ENCODE measurements around the gene ZNF81.
"Not testable (repeated sequence)": the region's sequence is repeated elsewhere in the genome, so short reads cannot be mapped to it uniquely, and the experiment has no call there.

ZNF81 gene

GRCh38 chrX:47931970-47932369, 95.3 kb downstream of the ZNF81 start:
- DNase-seq (ENCODE audit: low read depth in 2 of 3, low spot score in 2 of 3), result not testable (repeated sequence)

GRCh38 chrX:47933946-47934345, 97.2 kb downstream of the ZNF81 start:
- DNase-seq (ENCODE audit: low read depth in 2 of 3, low spot score in 2 of 3), result no peak

GRCh38 chrX:47936224-47936939, 99.7 kb downstream of the ZNF81 start:
- DNase-seq (ENCODE audit: low read depth in 2 of 3, low spot score in 2 of 3), result no peak

GRCh38 chrX:47936940-47937317, 100.2 kb downstream of the ZNF81 start:
- DNase-seq (ENCODE audit: low read depth in 2 of 3, low spot score in 2 of 3), result no peak

GRCh38 chrX:47940448-47940847, 103.7 kb downstream of the ZNF81 start:
- no peak for DNase-seq (ENCODE audit: low read depth in 2 of 3, low spot score in 2 of 3)

- DNase-seq (ENCODE audit: low read depth in 2 of 3, low spot score in 2 of 3), result no peak
These were observed 104.7 kb downstream of the ZNF81 start for GRCh38 chrX:47941423-47941822.

GRCh38 chrX:47955295-47955694, 118.6 kb downstream of the ZNF81 start:
- DNase-seq (ENCODE audit: low read depth in 2 of 3, low spot score in 2 of 3), result not testable (repeated sequence)

- no peak for DNase-seq (ENCODE audit: low read depth in 2 of 3, low spot score in 2 of 3)
These were observed 119.3 kb downstream of the ZNF81 start for GRCh38 chrX:47956016-47956415.

- DNase-seq (ENCODE audit: low read depth in 2 of 3, low spot score in 2 of 3), result not testable (repeated sequence)
These were observed 121.5 kb downstream of the ZNF81 start for GRCh38 chrX:47958206-47958605.

GRCh38 chrX:47958761-47959342, 122.2 kb downstream of the ZNF81 start:
- DNase-seq (ENCODE audit: low read depth in 2 of 3, low spot score in 2 of 3), result no peak

GRCh38 chrX:47960406-47960805, 123.7 kb downstream of the ZNF81 start:
- no peak for DNase-seq (ENCODE audit: low read depth in 2 of 3, low spot score in 2 of 3)

- DNase-seq (ENCODE audit: low read depth in 2 of 3, low spot score in 2 of 3), result not testable (repeated sequence)
These were observed 125.1 kb downstream of the ZNF81 start for GRCh38 chrX:47961830-47962229.

GRCh38 chrX:47965526-47965925, 128.8 kb downstream of the ZNF81 start:
- not testable (repeated sequence) for DNase-seq (ENCODE audit: low read depth in 2 of 3, low spot score in 2 of 3)

Data from activated CD8-positive, alpha-beta memory T cell treated with anti-CD3 and anti-CD28 coated beads for 48 hours (primary cell).